ENCODE results near the gene SVBP. TPM values are rescaled to one million over a fixed set of nuclear protein-coding genes. Genes with fewer than 3 reads are reported as not detected.

Gene SVBP
- total and polyA plus RNA-seq, 2 donors (not counting 3 experiments of a cell fraction or from before 2014, with no cell fraction given): 18.1 to 24.1 TPM

- no peak overlapping the region for H2AFZ ChIP-seq (ENCODE audit: low read depth, low read length)
- H3K9me1 ChIP-seq (replicated peaks; ENCODE audit: control insufficient read depth, extremely low read depth, insufficient read depth, low read length): no peaks in the 10 kb centered on the region
- H3K27me3 ChIP-seq (ENCODE audit: control insufficient read depth in 2 of 2, insufficient read depth in 2 of 2, low read length in 2 of 2): peaks cover 0 to 1% of the 10 kb centered on the region in 2 experiments
- ChIA-PET CTCF (no interaction called here), POLR2A (no interaction called here)
- intact Hi-C loops (cut with micrococcal nuclease) (no loop called here), dilution Hi-C loops (cut with MboI; ENCODE audit: extremely low pct_ligation_motif_present, low sequenced_read_pairs) (no loop called here)
- no peak overlapping the region for H3K27ac ChIP-seq (ENCODE audit: insufficient read depth, low read depth, low read length)
- H3K79me2 ChIP-seq (ENCODE audit: control insufficient read depth, insufficient read depth, low read length): no peaks in the 10 kb centered on the region
- H3K9me3 ChIP-seq (replicated peaks; ENCODE audit: control insufficient read depth, insufficient read depth, low read length): no peaks in the 10 kb centered on the region
- H3K4me1 ChIP-seq (ENCODE audit: control insufficient read depth, extremely low read depth, insufficient read depth, low read length): no peaks in the 10 kb centered on the region
- no peak for FAIRE-seq
- BruUV-seq (replicated peaks): no TSS peak
- H3K9ac ChIP-seq (replicated peaks; ENCODE audit: extremely low read depth, insufficient read depth, low read length): no peak overlapping the region
- H4K20me1 ChIP-seq (replicated peaks; ENCODE audit: control insufficient read depth, extremely low read depth, insufficient read depth, low read length): no peaks in the 10 kb centered on the region
- H3K4me2 ChIP-seq (ENCODE audit: insufficient read depth, low read length): no peak overlapping the region
- peaks cover 0 to 17% of the 10 kb centered on the region in 2 experiments for H3K36me3 ChIP-seq (ENCODE audit: control insufficient read depth in 2 of 2, extremely low read depth in 1 of 2, insufficient read depth in 2 of 2, low read length in 2 of 2)
- no peak for DNase-seq (ENCODE audit: low read depth, low spot score)
- no peak overlapping the region for H3K4me3 ChIP-seq (replicated peaks in 1 of 3; ENCODE audit: insufficient read depth in 1 of 3, low read depth in 1 of 3, low read length in 3 of 3)
- no peak for TF ChIP-seq POLR2AphosphoS5 (IDR thresholded peaks at IDR 0.05; ENCODE audit: insufficient read depth, low read depth, low read length)
Measured at GRCh38 chr1:42852608-42852980, 35.4 kb upstream of the SVBP start.

- H3K4me3 ChIP-seq (replicated peaks in 1 of 3; ENCODE audit: insufficient read depth in 1 of 3, low read depth in 1 of 3, low read length in 3 of 3): no peak overlapping the region
- no peak overlapping the region for H3K9ac ChIP-seq (replicated peaks; ENCODE audit: extremely low read depth, insufficient read depth, low read length)
- peaks cover 5% of the 10 kb centered on the region for H3K4me1 ChIP-seq (ENCODE audit: control insufficient read depth, extremely low read depth, insufficient read depth, low read length)
- intact Hi-C loops (cut with micrococcal nuclease) (no loop called here), dilution Hi-C loops (cut with MboI; ENCODE audit: extremely low pct_ligation_motif_present, low sequenced_read_pairs) (no loop called here)
- no peaks in the 10 kb centered on the region for H3K9me3 ChIP-seq (replicated peaks; ENCODE audit: control insufficient read depth, insufficient read depth, low read length)
- no peak for DNase-seq (ENCODE audit: low read depth, low spot score)
- H3K79me2 ChIP-seq (ENCODE audit: control insufficient read depth, insufficient read depth, low read length): peaks cover 4% of the 10 kb centered on the region
- FAIRE-seq: no peak
- peaks cover 0 to 17% of the 10 kb centered on the region in 2 experiments for H3K36me3 ChIP-seq (ENCODE audit: control insufficient read depth in 2 of 2, extremely low read depth in 1 of 2, insufficient read depth in 2 of 2, low read length in 2 of 2)
- H3K4me2 ChIP-seq (ENCODE audit: insufficient read depth, low read length): no peak overlapping the region
- H3K9me1 ChIP-seq (replicated peaks; ENCODE audit: control insufficient read depth, extremely low read depth, insufficient read depth, low read length): no peaks in the 10 kb centered on the region
- no peak for TF ChIP-seq FOS (IDR thresholded peaks at IDR 0.05; ENCODE audit: borderline replicate concordance, insufficient read depth, low read length)
- TF ChIP-seq, protein P1, sequence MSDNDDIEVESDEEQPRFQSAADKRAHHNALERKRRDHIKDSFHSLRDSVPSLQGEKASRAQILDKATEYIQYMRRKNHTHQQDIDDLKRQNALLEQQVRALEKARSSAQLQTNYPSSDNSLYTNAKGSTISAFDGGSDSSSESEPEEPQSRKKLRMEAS (IDR thresholded peaks at IDR 0.05; ENCODE audit: insufficient read depth, insufficient read length): no peak
- TF ChIP-seq GATA2 (IDR thresholded peaks at IDR 0.05; ENCODE audit: insufficient read depth, insufficient read length, low read depth, low read length): no peak
- no peak overlapping the region for H2AFZ ChIP-seq (ENCODE audit: low read depth, low read length)
- no peaks in the 10 kb centered on the region for H3K27me3 ChIP-seq (ENCODE audit: control insufficient read depth in 2 of 2, insufficient read depth in 2 of 2, low read length in 2 of 2)
- no peaks in the 10 kb centered on the region for H4K20me1 ChIP-seq (replicated peaks; ENCODE audit: control insufficient read depth, extremely low read depth, insufficient read depth, low read length)
- BruUV-seq (replicated peaks): no TSS peak
- POLR2A ChIA-PET: no interaction called here
- no peak overlapping the region for H3K27ac ChIP-seq (ENCODE audit: insufficient read depth, low read depth, low read length)
- CTCF ChIA-PET: no interaction called here
Measured at GRCh38 chr1:42851960-42852607, 34.9 kb upstream of the SVBP start.
